GM12801 (cell line): ENCODE results near the gene SRPK2.

ENCODE experiments used
- CTCF ChIP-seq: IDR thresholded peaks from one replicate; pipeline ENCODE4 v1.5.1; 2011; ENCODE audit warnings: control low read depth; ENCODE audit not compliant: insufficient read length; ENCODE audit errors: extremely low read depth

Gene SRPK2

GRCh38 chr7:105224884-105225651, 163.7 kb downstream of the SRPK2 start:
- no peak for TF ChIP-seq CTCF

- TF ChIP-seq CTCF, result no peak
Observed at GRCh38 chr7:105222953-105223352, 165.8 kb downstream of the SRPK2 start.

- TF ChIP-seq CTCF, result no peak
Observed at GRCh38 chr7:105219771-105220160, 169.0 kb downstream of the SRPK2 start.

GRCh38 chr7:105218939-105219770, 169.6 kb downstream of the SRPK2 start:
- no peak for TF ChIP-seq CTCF

- TF ChIP-seq CTCF, result no peak
Observed at GRCh38 chr7:105218215-105218614, 170.5 kb downstream of the SRPK2 start.

- no peak for TF ChIP-seq CTCF
Observed at GRCh38 chr7:105216786-105217185, 171.9 kb downstream of the SRPK2 start.

- TF ChIP-seq CTCF, result no peak
Observed at GRCh38 chr7:105215821-105216220, 172.9 kb downstream of the SRPK2 start.
